ENCODE data around the gene LUC7L. TPM values are rescaled to one million over a fixed set of nuclear protein-coding genes. Genes with fewer than 3 reads are reported as not detected.
"Not testable (repeated sequence)": the region's sequence is repeated elsewhere in the genome, so short reads cannot be mapped to it uniquely, and the experiment has no call there.

LUC7L gene
- total RNA-seq, 2 donors from 2014 or later: 37.1 to 55.4 TPM

DNA sequence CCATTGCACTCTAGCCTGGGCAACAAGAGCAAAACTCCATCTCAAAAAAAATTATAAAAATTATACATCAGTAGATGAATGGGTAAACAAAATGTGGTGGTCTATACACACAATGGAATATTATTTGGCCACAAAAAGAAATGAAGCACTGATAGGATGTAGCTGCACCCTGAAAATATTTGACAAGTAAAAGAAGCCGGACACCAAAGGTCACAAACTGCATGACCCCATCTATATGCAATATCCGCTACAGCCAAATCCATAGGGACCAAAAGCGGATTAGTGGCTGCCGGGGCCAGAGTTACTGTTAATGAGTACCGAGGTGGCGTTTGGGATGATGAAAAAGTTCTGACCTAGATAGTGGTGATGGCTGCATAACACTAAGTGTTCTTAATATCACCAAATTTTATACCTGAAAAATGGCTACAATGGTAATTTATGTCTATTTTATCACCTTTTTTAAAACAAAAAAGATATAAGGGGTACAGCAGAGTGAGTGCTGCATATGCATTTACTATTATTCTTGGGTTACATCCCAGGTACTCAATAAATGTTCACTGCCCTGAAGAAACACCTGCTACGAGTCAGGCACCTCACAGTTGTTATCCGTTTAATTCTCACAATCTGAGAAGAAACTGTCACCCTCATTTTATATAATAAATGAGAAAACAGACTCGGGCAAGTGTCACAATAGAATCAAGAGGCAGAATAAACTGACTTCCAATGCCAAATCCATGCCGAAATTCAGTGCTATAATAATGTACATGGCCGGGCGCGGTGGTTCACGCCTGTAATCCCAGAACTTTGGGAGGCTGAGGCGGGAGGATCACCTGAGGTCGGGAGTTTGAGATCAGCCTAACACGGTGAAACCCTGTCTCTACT is 49.8 kb downstream of the LUC7L start:
- Histone ChIP-seq H3K9ac (ENCODE audit: low read depth in 2 of 2, low read length in 2 of 2) (no peak overlapping the region), H3K4me1 (peaks cover 11% of the 10 kb centered on the region), H3K36me3 (no peaks in the 10 kb centered on the region), H3K9me3 (no peaks in the 10 kb centered on the region), H3K27me3 (peaks cover 56% of the 10 kb centered on the region), H3K27ac (no peak overlapping the region), H3K4me3 (no peak overlapping the region)
- TF ChIP-seq, protein P1, sequence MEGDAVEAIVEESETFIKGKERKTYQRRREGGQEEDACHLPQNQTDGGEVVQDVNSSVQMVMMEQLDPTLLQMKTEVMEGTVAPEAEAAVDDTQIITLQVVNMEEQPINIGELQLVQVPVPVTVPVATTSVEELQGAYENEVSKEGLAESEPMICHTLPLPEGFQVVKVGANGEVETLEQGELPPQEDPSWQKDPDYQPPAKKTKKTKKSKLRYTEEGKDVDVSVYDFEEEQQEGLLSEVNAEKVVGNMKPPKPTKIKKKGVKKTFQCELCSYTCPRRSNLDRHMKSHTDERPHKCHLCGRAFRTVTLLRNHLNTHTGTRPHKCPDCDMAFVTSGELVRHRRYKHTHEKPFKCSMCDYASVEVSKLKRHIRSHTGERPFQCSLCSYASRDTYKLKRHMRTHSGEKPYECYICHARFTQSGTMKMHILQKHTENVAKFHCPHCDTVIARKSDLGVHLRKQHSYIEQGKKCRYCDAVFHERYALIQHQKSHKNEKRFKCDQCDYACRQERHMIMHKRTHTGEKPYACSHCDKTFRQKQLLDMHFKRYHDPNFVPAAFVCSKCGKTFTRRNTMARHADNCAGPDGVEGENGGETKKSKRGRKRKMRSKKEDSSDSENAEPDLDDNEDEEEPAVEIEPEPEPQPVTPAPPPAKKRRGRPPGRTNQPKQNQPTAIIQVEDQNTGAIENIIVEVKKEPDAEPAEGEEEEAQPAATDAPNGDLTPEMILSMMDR (IDR thresholded peaks at IDR 0.05): no peak
- intact Hi-C loops (cut with DNase I): loop anchor here (5.0 kb wide), 1 partner anchor 72 kb away; no protein-coding TSS in a partner anchor
- no peak for DNase-seq

DNA sequence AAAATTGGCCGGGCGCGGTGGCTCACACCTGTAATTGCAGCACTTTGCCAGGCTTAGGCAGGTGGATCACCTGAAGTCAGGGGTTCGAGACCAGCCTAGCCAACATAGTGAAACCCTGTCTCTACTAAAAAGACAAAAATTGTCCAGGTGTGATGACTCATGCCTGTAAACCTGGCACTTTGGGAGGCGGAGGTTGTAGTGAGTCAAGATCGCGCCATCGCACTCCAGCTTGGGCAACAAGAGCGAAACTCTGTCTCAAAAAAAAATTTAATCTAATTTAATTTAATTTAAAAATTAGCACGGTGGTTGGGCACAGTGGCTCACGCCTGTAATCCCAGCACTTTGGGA is 50.6 kb downstream of the LUC7L start:
- intact Hi-C loops (cut with DNase I): no loop called here
- TF ChIP-seq, protein P1 (IDR thresholded peaks at IDR 0.05): no peak

DNA sequence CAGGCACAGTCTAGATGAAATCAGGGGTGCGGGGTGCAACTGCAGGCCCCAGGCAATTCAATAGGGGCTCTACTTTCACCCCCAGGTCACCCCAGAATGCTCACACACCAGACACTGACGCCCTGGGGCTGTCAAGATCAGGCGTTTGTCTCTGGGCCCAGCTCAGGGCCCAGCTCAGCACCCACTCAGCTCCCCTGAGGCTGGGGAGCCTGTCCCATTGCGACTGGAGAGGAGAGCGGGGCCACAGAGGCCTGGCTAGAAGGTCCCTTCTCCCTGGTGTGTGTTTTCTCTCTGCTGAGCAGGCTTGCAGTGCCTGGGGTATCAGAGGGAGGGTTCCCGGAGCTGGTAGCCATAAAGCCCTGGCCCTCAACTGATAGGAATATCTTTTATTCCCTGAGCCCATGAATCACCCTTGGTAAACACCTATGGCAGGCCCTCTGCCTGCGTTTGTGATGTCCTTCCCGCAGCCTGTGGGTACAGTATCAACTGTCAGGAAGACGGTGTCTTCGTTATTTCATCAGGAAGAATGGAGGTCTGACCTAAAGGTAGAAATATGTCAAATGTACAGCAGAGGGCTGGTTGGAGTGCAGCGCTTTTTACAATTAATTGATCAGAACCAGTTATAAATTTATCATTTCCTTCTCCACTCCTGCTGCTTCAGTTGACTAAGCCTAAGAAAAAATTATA is 51.1 kb downstream of the LUC7L start:
- Histone ChIP-seq H3K9ac (ENCODE audit: low read depth in 2 of 2, low read length in 2 of 2) (no peak overlapping the region), H3K9me3 (no peaks in the 10 kb centered on the region), H3K4me3 (no peak overlapping the region), H3K36me3 (no peaks in the 10 kb centered on the region), H3K27me3 (peaks cover 59% of the 10 kb centered on the region), H3K4me1 (peaks cover 11% of the 10 kb centered on the region), H3K27ac (no peak overlapping the region)
- intact Hi-C loops (cut with DNase I): no loop called here
- DNase-seq: no peak
- TF ChIP-seq, protein P1 (IDR thresholded peaks at IDR 0.05): no peak

More for the DNA sequence above, 50.6 kb downstream of the LUC7L start:
- Histone ChIP-seq H3K27me3 (peaks cover 56% of the 10 kb centered on the region), H3K27ac (no peak overlapping the region), H3K4me1 (peaks cover 11% of the 10 kb centered on the region), H3K4me3 (no peak overlapping the region), H3K9me3 (no peaks in the 10 kb centered on the region), H3K9ac (ENCODE audit: low read depth in 2 of 2, low read length in 2 of 2) (no peak overlapping the region), H3K36me3 (no peaks in the 10 kb centered on the region)
- no peak for DNase-seq

DNA sequence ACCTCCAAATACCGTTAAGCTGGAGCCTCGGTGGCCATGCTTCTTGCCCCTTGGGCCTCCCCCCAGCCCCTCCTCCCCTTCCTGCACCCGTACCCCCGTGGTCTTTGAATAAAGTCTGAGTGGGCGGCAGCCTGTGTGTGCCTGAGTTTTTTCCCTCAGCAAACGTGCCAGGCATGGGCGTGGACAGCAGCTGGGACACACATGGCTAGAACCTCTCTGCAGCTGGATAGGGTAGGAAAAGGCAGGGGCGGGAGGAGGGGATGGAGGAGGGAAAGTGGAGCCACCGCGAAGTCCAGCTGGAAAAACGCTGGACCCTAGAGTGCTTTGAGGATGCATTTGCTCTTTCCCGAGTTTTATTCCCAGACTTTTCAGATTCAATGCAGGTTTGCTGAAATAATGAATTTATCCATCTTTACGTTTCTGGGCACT is 51.8 kb downstream of the LUC7L start:
- no peak for DNase-seq

DNA sequence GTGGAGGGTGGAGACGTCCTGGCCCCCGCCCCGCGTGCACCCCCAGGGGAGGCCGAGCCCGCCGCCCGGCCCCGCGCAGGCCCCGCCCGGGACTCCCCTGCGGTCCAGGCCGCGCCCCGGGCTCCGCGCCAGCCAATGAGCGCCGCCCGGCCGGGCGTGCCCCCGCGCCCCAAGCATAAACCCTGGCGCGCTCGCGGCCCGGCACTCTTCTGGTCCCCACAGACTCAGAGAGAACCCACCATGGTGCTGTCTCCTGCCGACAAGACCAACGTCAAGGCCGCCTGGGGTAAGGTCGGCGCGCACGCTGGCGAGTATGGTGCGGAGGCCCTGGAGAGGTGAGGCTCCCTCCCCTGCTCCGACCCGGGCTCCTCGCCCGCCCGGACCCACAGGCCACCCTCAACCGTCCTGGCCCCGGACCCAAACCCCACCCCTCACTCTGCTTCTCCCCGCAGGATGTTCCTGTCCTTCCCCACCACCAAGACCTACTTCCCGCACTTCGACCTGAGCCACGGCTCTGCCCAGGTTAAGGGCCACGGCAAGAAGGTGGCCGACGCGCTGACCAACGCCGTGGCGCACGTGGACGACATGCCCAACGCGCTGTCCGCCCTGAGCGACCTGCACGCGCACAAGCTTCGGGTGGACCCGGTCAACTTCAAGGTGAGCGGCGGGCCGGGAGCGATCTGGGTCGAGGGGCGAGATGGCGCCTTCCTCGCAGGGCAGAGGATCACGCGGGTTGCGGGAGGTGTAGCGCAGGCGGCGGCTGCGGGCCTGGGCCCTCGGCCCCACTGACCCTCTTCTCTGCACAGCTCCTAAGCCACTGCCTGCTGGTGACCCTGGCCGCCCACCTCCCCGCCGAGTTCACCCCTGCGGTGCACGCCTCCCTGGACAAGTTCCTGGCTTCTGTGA is 52.5 kb downstream of the LUC7L start, which contains the start of gene HBA1:
HBA1 (plus strand) TSS at position 204 of the 906 bp plus-strand sequence; CDS start at position 241, 37 bp downstream.
- DNase-seq; H3K4me3 ChIP-seq; H3K27ac ChIP-seq; H3K9me3 ChIP-seq; intact Hi-C loops (cut with DNase I); H3K36me3 ChIP-seq; H3K9ac ChIP-seq (ENCODE audit: low read depth in 2 of 2, low read length in 2 of 2): not testable (repeated sequence)
- Histone ChIP-seq H3K4me1 (peaks cover 11% of the 10 kb centered on the region), H3K27me3 (peaks cover 59% of the 10 kb centered on the region)

More for the DNA sequence above, 51.8 kb downstream of the LUC7L start:
- Histone ChIP-seq H3K4me1 (peaks cover 11% of the 10 kb centered on the region), H3K9ac (ENCODE audit: low read depth in 2 of 2, low read length in 2 of 2) (no peak overlapping the region), H3K36me3 (no peaks in the 10 kb centered on the region), H3K4me3 (no peak overlapping the region), H3K27ac (no peak overlapping the region), H3K27me3 (peaks cover 59% of the 10 kb centered on the region), H3K9me3 (no peaks in the 10 kb centered on the region)
- intact Hi-C loops (cut with DNase I): no loop called here
- TF ChIP-seq, protein P1 (IDR thresholded peaks at IDR 0.05): no peak

DNA sequence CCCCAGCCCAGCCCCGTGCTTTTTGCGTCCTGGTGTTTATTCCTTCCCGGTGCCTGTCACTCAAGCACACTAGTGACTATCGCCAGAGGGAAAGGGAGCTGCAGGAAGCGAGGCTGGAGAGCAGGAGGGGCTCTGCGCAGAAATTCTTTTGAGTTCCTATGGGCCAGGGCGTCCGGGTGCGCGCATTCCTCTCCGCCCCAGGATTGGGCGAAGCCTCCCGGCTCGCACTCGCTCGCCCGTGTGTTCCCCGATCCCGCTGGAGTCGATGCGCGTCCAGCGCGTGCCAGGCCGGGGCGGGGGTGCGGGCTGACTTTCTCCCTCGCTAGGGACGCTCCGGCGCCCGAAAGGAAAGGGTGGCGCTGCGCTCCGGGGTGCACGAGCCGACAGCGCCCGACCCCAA is 53.2 kb downstream of the LUC7L start:
- H3K9ac ChIP-seq (ENCODE audit: low read depth in 2 of 2, low read length in 2 of 2); H3K27ac ChIP-seq; H3K9me3 ChIP-seq; DNase-seq; intact Hi-C loops (cut with DNase I); H3K4me1 ChIP-seq; H3K4me3 ChIP-seq; H3K36me3 ChIP-seq: not testable (repeated sequence)
- H3K27me3 ChIP-seq: peaks cover 62% of the 10 kb centered on the region

Measured in colonic mucosa (tissue), 4 donors.